Left ventricle myocardium inferior (tissue), 1 donor: ENCODE results near the gene PTGER4. TPM values are rescaled to one million over a fixed set of nuclear protein-coding genes. Genes with fewer than 3 reads are reported as not detected.
A peak's percentile ranks its signal among the peaks of the same experiment; 100 is the strongest.

ENCODE experiments used
- DNase-seq: peaks from one replicate; pipeline ENCODE4 v3.0.0-alpha.2; 2020
- H3K27ac ChIP-seq: fragments of 200-600 bp; replicated peaks from 2 replicates; pipeline ENCODE4 v1.8.0; 2021
- H3K27me3 ChIP-seq: fragments of 200-600 bp; 2 replicates; pipeline ENCODE4 v1.8.0; 2021; ENCODE audit warnings: low read depth
- H3K36me3 ChIP-seq: fragments of 200-600 bp; 2 replicates; pipeline ENCODE4 v1.8.0; 2021
- H3K4me1 ChIP-seq: fragments of 200-600 bp; 2 replicates; pipeline ENCODE4 v1.8.0; 2021
- H3K4me3 ChIP-seq: fragments of 200-600 bp; 2 replicates; pipeline ENCODE4 v1.8.0; 2021; ENCODE audit warnings: mild to moderate bottlenecking, moderate library complexity
- H3K9me3 ChIP-seq: fragments of 200-600 bp; replicated peaks from 2 replicates; pipeline ENCODE4 v1.8.0; 2021
- intact Hi-C: fragments of 100-400 bp; cut with micrococcal nuclease; formaldehyde crosslinking; loops from one replicate; pipeline ENCODE4 v1.11.0; 2022
- total RNA-seq: library from RNA; stranded (reverse); fragmentation: NEBNext Ultra II Directional; extraction: Animal tissue kit (Norgen Biotek cat#: 25700); gene quantifications from one replicate; pipeline ENCODE4 v1.2.1, GENCODE V29; 2021
- TF ChIP-seq, protein P1 (sequence below): fragments of 200-600 bp; IDR thresholded peaks from 2 replicates; pipeline ENCODE4 v1.8.0; 2021; ENCODE audit warnings: antibody characterized with exemption, mild to moderate bottlenecking, borderline replicate concordance
- donor health status: DM: no; HTN: yes; CAD: no; lungs with severe emphysema.

Gene PTGER4
- total RNA-seq, 1 donor from 2014 or later, result 6.2 TPM

DNA sequence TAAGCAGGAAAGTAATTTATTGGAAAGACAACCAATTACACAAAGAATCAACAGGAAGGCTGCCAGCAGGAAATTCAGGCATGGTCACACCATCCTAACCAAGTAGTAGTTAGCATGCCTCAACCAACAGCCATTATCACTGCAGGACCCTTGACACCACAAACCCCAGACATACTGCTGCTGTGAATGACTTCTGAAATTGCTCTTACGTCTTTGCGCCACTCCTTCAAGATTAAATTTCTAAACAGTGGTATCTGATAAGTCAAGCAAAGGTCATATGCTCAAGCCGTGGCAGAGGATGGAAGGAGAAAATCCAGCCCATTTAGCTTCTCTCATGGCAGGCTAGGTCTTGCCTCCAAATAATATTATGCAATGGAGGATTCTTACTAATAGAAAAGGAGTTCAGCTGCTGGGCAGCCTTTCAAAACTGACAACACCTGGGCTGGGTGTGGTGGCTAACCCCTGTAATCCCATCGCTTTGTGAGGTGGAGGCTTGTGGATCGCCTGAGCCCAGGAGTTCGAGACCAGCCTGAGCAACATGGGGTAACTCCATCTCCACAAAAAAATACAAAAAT lies 5.0 kb upstream of the PTGER4 start:
- intact Hi-C loops, result loop anchor here (10.0 kb wide), 1 partner anchor 270 kb away; no protein-coding TSS in a partner anchor
- H3K4me1 ChIP-seq, result peaks cover 35% of the 10 kb centered on the region

DNA sequence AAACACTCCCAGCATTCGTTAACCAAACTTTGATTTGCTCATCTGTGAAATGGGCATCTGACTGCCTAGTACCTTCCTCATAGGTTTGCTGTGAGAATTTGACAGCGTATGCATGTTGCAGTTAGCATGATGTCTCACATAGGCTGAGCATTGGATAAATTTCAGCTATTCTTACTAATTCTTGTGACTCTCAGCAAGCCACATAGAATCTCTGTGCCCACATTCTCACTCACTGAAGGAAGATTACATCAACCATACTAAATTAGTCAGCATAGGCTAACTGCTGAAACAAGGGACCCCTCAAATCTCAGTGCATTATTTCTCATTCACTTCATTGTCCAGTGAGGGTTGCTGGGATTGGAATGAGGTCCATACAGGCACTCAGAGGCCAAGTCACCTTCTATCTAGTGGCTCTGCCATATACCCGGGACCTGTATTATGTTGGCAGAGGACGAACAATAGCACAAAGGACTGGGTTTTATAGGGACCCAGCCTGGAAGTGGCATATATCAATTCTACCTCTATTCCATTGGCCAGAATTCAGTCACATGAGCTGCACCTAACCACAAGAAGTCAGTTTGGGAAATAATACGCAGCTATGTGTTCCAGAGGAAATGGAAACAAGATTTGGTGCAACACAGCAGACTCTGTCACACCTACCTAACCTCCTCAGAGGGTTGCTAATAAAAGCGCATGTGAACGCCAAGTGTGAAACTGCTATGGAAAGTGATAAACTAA lies 4.2 kb upstream of the PTGER4 start:
- intact Hi-C loops, result loop anchor here (10.0 kb wide), 1 partner anchor 271 kb away; no protein-coding TSS in a partner anchor
- Histone ChIP-seq H3K27ac (peak overlapping the region; percentile 93), H3K4me3 (no peak overlapping the region), H3K9me3 (no peaks in the 10 kb centered on the region), H3K36me3 (no peaks in the 10 kb centered on the region), H3K4me1 (peaks cover 43% of the 10 kb centered on the region), H3K27me3 (peaks cover 16% of the 10 kb centered on the region)
- no peak for DNase-seq
- TF ChIP-seq, protein P1, sequence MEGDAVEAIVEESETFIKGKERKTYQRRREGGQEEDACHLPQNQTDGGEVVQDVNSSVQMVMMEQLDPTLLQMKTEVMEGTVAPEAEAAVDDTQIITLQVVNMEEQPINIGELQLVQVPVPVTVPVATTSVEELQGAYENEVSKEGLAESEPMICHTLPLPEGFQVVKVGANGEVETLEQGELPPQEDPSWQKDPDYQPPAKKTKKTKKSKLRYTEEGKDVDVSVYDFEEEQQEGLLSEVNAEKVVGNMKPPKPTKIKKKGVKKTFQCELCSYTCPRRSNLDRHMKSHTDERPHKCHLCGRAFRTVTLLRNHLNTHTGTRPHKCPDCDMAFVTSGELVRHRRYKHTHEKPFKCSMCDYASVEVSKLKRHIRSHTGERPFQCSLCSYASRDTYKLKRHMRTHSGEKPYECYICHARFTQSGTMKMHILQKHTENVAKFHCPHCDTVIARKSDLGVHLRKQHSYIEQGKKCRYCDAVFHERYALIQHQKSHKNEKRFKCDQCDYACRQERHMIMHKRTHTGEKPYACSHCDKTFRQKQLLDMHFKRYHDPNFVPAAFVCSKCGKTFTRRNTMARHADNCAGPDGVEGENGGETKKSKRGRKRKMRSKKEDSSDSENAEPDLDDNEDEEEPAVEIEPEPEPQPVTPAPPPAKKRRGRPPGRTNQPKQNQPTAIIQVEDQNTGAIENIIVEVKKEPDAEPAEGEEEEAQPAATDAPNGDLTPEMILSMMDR, result no peak

More for the DNA sequence above, 5.0 kb upstream of the PTGER4 start:
- DNase-seq, result no peak
- Histone ChIP-seq H3K27me3 (peaks cover 8% of the 10 kb centered on the region), H3K27ac (no peak overlapping the region), H3K9me3 (no peaks in the 10 kb centered on the region), H3K4me3 (no peak overlapping the region), H3K36me3 (no peaks in the 10 kb centered on the region)
- TF ChIP-seq, protein P1, result no peak

DNA sequence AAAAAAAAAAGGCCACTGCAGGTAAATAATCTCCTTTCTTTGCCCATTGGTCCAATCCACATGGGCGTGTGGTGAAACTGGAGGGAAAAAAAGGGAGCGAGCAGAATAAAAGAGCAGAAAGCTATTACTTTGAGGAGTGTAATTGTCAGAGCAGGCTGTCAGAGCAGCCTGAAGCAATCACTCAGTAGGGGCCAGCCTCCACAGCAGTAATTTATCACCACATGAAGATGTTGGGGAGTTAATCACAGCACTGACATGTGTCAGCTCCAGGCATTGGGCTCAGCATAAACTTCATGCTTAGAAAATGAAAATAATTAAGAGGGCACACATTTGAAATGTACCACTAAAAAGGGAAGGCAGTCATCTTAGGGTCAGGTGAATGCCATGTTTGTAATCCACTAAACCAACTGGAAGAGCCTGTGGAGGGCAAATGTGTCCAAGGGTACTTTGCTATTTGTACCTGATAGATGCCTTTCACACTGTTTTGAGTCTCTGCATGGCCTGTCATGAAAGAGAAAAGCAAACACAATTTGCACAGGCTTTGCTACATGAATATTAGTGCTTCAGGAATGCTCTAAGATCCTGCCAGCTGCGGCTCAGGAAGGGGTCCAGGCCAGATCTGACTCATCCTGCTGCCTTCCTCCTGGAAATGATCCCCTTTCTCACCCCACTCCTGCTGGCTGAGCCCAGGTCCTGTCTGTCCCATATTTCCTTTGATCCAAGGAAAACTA lies 2.9 kb upstream of the PTGER4 start:
- H3K4me3 ChIP-seq, result peak overlapping the region; percentile 95
- peak overlapping the region; percentile 93 for H3K27ac ChIP-seq
- H3K27me3 ChIP-seq, result peaks cover 28% of the 10 kb centered on the region
- H3K36me3 ChIP-seq, result peaks cover 6% of the 10 kb centered on the region
- DNase-seq, result peak; percentile 52
- H3K4me1 ChIP-seq, result peaks cover 55% of the 10 kb centered on the region
- TF ChIP-seq, protein P1, result no peak
- H3K9me3 ChIP-seq, result no peaks in the 10 kb centered on the region
- intact Hi-C loops, result loop anchor here (10.0 kb wide), 1 partner anchor 272 kb away; no protein-coding TSS in a partner anchor

DNA sequence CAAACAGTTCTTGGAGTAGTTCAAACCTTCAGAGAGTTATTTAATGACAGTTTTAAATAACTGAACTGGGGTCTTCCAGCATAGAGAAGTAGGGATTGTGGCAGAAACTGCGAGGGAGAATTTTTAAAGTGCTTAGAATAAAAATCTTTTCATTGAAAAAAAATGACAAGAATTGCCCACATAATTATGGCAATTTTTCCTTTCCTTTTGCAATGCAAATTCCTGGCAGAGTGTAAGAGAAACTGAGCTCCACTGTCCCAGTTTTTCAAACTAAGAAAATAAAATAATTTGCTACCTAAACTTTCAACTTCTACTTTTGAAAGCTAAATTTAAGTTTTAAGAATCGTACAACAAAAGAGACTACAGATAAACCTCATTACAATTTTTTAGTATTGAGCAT lies 2.3 kb upstream of the PTGER4 start:
- Histone ChIP-seq H3K27me3 (peaks cover 35% of the 10 kb centered on the region), H3K27ac (peak overlapping the region; percentile 93), H3K9me3 (no peaks in the 10 kb centered on the region), H3K4me1 (peaks cover 50% of the 10 kb centered on the region), H3K4me3 (peak overlapping the region; percentile 95), H3K36me3 (peaks cover 6% of the 10 kb centered on the region)
- TF ChIP-seq, protein P1, result no peak
- intact Hi-C loops, result loop anchor here (10.0 kb wide), 1 partner anchor 273 kb away; no protein-coding TSS in a partner anchor
- no peak for DNase-seq

DNA sequence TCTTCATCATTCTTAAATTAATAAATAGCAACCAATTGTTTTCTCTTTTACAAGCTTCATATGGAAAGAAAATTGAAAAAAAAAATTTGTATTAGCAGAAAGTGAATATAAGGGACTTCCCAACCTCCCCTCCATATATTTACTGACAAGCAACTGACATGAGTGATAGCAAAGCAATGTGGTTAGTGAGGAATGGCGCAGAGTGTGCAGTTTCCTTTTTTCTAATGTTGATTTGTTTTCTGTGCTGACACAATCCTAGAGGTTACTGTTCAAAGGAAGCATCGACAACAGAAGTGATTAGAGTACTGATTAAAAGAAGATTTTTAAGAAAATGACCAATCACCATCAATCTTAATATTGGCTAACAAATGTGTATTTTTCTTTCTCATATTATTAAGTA lies 1.7 kb upstream of the PTGER4 start:
- Histone ChIP-seq H3K4me1 (peaks cover 46% of the 10 kb centered on the region), H3K4me3 (peak overlapping the region; percentile 95), H3K27me3 (peaks cover 38% of the 10 kb centered on the region), H3K27ac (peak overlapping the region; percentile 93), H3K36me3 (peaks cover 6% of the 10 kb centered on the region), H3K9me3 (no peaks in the 10 kb centered on the region)
- TF ChIP-seq, protein P1, result no peak
- intact Hi-C loops, result loop anchor here (10.0 kb wide), 1 partner anchor 273 kb away; no protein-coding TSS in a partner anchor
- no peak for DNase-seq
